HL-60 (cell line): Measurements from ENCODE around the gene ATRNL1.

Experiments used
- DNase-seq, 2 experiments: peaks; one replicate each; pipeline ENCODE4 v3.0.0-alpha.2; 2010 to 2020; ENCODE audit warnings: low read depth in 1 of 2, low spot score in 1 of 2
- H3K27ac ChIP-seq: fragments of 250-450 bp; sonication (Bioruptor Pico); replicated peaks from 2 replicates; pipeline ENCODE4 v1.5.1; 2020; ENCODE audit warnings: mild to moderate bottlenecking, moderate library complexity
- H3K27me3 ChIP-seq: fragments of 250-450 bp; sonication (Bioruptor Pico); 2 replicates; pipeline ENCODE4 v1.5.1; 2021; ENCODE audit warnings: mild to moderate bottlenecking, moderate library complexity; ENCODE audit not compliant: insufficient read depth, poor library complexity, severe bottlenecking
- H3K4me3 ChIP-seq: replicated peaks from 2 replicates; pipeline ENCODE4 v1.5.1; 2011; ENCODE audit warnings: mild to moderate bottlenecking, control low read depth, low read length; ENCODE audit not compliant: insufficient read depth
- GABPA ChIP-seq: IDR thresholded peaks from 2 replicates; pipeline ENCODE4 v1.6.1; 2012; ENCODE audit warnings: low read depth
- POLR2AphosphoS5 ChIP-seq: IDR thresholded peaks from 2 replicates; pipeline ENCODE4 v1.6.1; 2012; ENCODE audit warnings: low read depth
- SPI1 ChIP-seq: IDR thresholded peaks from 2 replicates; pipeline ENCODE4 v1.6.1; 2012; ENCODE audit warnings: low read depth, mild to moderate bottlenecking, borderline replicate concordance
- TF ChIP-seq, protein P1 (sequence below): IDR thresholded peaks from one replicate; pipeline ENCODE4 v1.5.1; 2011; ENCODE audit warnings: low read length, control low read depth, inconsistent platforms; ENCODE audit not compliant: insufficient read depth
- TF ChIP-seq, protein P2 (sequence below): IDR thresholded peaks from 2 replicates; pipeline ENCODE4 v1.6.1; 2012; ENCODE audit warnings: low read depth; ENCODE audit not compliant: insufficient replicate concordance

Gene ATRNL1

DNA sequence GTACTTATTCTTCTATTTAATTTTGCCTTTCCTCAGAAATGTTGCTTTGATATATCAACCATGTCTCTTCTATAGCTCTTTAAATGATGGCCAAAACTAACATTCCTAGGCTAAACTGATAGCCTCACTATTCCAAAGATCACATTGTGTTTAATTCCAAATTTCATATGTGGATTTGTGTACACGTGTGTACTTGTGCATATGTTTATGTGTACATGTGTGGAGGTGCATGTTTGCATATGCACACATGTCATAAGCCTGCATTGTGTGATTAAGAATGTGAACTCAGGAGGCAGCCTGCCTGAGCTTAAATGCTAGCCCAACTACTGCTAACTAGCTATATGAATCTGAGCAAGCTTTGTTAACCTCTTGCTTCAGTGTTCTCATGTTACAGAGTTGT lies 753.4 kb downstream of the ATRNL1 start:
- no peaks in the 10 kb centered on the region for H3K27me3 ChIP-seq
- H3K4me3 ChIP-seq = no peak overlapping the region
- TF ChIP-seq POLR2AphosphoS5 (no peak), SPI1 (no peak), GABPA (no peak)
- TF ChIP-seq, protein P1, sequence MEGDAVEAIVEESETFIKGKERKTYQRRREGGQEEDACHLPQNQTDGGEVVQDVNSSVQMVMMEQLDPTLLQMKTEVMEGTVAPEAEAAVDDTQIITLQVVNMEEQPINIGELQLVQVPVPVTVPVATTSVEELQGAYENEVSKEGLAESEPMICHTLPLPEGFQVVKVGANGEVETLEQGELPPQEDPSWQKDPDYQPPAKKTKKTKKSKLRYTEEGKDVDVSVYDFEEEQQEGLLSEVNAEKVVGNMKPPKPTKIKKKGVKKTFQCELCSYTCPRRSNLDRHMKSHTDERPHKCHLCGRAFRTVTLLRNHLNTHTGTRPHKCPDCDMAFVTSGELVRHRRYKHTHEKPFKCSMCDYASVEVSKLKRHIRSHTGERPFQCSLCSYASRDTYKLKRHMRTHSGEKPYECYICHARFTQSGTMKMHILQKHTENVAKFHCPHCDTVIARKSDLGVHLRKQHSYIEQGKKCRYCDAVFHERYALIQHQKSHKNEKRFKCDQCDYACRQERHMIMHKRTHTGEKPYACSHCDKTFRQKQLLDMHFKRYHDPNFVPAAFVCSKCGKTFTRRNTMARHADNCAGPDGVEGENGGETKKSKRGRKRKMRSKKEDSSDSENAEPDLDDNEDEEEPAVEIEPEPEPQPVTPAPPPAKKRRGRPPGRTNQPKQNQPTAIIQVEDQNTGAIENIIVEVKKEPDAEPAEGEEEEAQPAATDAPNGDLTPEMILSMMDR = no peak
- H3K27ac ChIP-seq = no peak overlapping the region
- no peak for DNase-seq

DNA sequence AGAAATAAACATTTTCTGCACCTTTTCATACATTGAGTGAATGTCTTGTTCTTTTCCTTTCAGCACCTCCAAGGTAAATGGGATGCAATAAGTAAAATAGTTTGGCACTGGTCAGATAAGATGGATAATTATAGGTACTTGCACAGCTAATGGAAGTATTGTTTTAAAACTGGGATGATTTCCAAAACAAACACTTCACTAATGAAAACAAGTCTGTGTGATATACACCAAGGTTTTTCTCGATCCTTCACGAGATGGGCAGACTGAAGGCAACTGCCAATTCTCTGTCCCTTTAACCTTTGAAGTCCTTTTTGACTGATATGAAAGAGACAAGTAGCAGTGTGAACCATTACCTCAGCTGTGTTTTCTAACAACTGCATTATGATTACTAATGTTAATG lies 756.0 kb downstream of the ATRNL1 start:
- no peak overlapping the region for H3K4me3 ChIP-seq
- no peak overlapping the region for H3K27ac ChIP-seq
- DNase-seq = no peak
- no peaks in the 10 kb centered on the region for H3K27me3 ChIP-seq
- no peak for TF ChIP-seq GABPA
- TF ChIP-seq, protein P1 = no peak
- TF ChIP-seq, protein P2, sequence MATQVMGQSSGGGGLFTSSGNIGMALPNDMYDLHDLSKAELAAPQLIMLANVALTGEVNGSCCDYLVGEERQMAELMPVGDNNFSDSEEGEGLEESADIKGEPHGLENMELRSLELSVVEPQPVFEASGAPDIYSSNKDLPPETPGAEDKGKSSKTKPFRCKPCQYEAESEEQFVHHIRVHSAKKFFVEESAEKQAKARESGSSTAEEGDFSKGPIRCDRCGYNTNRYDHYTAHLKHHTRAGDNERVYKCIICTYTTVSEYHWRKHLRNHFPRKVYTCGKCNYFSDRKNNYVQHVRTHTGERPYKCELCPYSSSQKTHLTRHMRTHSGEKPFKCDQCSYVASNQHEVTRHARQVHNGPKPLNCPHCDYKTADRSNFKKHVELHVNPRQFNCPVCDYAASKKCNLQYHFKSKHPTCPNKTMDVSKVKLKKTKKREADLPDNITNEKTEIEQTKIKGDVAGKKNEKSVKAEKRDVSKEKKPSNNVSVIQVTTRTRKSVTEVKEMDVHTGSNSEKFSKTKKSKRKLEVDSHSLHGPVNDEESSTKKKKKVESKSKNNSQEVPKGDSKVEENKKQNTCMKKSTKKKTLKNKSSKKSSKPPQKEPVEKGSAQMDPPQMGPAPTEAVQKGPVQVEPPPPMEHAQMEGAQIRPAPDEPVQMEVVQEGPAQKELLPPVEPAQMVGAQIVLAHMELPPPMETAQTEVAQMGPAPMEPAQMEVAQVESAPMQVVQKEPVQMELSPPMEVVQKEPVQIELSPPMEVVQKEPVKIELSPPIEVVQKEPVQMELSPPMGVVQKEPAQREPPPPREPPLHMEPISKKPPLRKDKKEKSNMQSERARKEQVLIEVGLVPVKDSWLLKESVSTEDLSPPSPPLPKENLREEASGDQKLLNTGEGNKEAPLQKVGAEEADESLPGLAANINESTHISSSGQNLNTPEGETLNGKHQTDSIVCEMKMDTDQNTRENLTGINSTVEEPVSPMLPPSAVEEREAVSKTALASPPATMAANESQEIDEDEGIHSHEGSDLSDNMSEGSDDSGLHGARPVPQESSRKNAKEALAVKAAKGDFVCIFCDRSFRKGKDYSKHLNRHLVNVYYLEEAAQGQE = no peak
- no peak for TF ChIP-seq SPI1
- TF ChIP-seq POLR2AphosphoS5 = no peak

DNA sequence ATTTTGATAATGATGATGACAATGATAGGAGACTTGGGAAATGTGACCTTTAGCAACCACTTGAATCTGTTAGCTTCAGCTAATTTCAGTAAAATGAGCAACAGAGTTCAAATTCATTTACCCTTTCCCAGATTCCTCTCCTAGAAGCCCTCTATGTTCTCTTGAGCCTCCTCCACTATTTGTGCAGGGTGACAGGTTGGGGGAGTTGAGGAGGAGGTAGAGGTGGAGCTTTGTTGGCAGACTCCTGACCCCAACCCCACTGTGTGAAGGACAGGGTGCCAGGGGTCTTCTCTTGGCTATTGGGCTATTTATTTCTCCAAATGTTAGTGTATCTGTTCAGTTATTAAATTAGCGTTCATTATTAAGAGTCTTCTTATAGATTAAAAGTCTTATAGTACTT lies 757.5 kb downstream of the ATRNL1 start:
- no peak for DNase-seq
- TF ChIP-seq GABPA (no peak), POLR2AphosphoS5 (no peak), SPI1 (no peak)
- TF ChIP-seq, protein P2 = no peak
- TF ChIP-seq, protein P1 = no peak
- Histone ChIP-seq H3K27me3 (no peaks in the 10 kb centered on the region), H3K4me3 (no peak overlapping the region), H3K27ac (no peak overlapping the region)

DNA sequence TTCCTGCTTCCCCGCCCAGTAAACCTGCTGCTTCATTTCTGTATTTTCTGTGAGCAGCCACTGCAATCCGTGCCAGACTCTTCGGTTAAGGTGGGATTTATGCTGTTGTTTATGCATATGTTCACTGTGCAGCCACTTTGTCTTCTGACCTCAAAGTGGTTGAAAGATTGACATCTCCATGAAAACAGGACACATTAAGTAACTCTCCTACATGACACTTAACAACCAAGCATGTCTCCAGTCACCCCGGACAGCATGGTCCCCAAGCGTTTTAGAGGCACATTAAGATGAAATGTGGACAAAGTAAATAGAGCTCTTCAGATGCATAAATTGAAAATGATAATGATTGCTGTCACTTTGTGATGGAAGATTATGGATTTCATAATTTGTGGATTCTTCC lies 758.5 kb downstream of the ATRNL1 start:
- no peak overlapping the region for H3K27ac ChIP-seq
- no peak for DNase-seq
- TF ChIP-seq GABPA = no peak
- no peak for TF ChIP-seq SPI1
- TF ChIP-seq POLR2AphosphoS5 = no peak
- TF ChIP-seq, protein P1 = no peak
- TF ChIP-seq, protein P2 = no peak
- no peak overlapping the region for H3K4me3 ChIP-seq
- H3K27me3 ChIP-seq = no peaks in the 10 kb centered on the region
